GM18508 (cell line): ENCODE measurements around the gene RNF114.

ENCODE experiments used
- ATAC-seq: cut with Tn5 transposase; IDR thresholded peaks from one replicate; pipeline ENCODE4 v1.9.1; 2021; ENCODE audit warnings: moderate number of reproducible peaks; ENCODE audit not compliant: insufficient read depth, unreplicated experiment

The RNF114 gene

GRCh38 chr20:49901588-49901987 lies 34.6 kb upstream of the RNF114 start:
- no peak for ATAC-seq

- no peak for ATAC-seq
These were observed 31.6 kb upstream of the RNF114 start for GRCh38 chr20:49904440-49905214.

- ATAC-seq: no peak
These were observed 30.6 kb upstream of the RNF114 start for GRCh38 chr20:49905415-49906091.

- ATAC-seq: no peak
These were observed 30.0 kb upstream of the RNF114 start for GRCh38 chr20:49906101-49906604.

GRCh38 chr20:49906615-49907154 lies 29.5 kb upstream of the RNF114 start:
- no peak for ATAC-seq

- no peak for ATAC-seq
These were observed 28.6 kb upstream of the RNF114 start for GRCh38 chr20:49907405-49908257.

GRCh38 chr20:49908258-49908565 lies 28.0 kb upstream of the RNF114 start:
- ATAC-seq: no peak

- no peak for ATAC-seq
These were observed 26.5 kb upstream of the RNF114 start for GRCh38 chr20:49909499-49910339.

- no peak for ATAC-seq
These were observed 25.9 kb upstream of the RNF114 start for GRCh38 chr20:49910340-49910706.

GRCh38 chr20:49913399-49914047 lies 22.7 kb upstream of the RNF114 start:
- ATAC-seq: no peak

GRCh38 chr20:49914310-49915117 lies 21.7 kb upstream of the RNF114 start:
- ATAC-seq: no peak

- no peak for ATAC-seq
These were observed 21.1 kb upstream of the RNF114 start for GRCh38 chr20:49915118-49915379.

GRCh38 chr20:49915380-49916145 lies 20.6 kb upstream of the RNF114 start, which contains the start of gene SPATA2:
Gene SPATA2 (minus strand): TSS chr20:49915529. CDS start chr20:49908490, 7,039 bp downstream.
- peak; percentile 65 for ATAC-seq

- no peak for ATAC-seq
These were observed 19.8 kb upstream of the RNF114 start for GRCh38 chr20:49916146-49917002.

GRCh38 chr20:49918446-49918845 lies 17.8 kb upstream of the RNF114 start:
- ATAC-seq: no peak

- no peak for ATAC-seq
These were observed 17.2 kb upstream of the RNF114 start for GRCh38 chr20:49919009-49919408.

- no peak for ATAC-seq
These were observed 16.7 kb upstream of the RNF114 start for GRCh38 chr20:49919461-49919860.
